ENCODE measurements around the gene MDFI.

The MDFI gene

GRCh38 chr6:41604006-41604405 lies 34.3 kb upstream of the MDFI start:
- no peak overlapping the region for H3K27ac ChIP-seq
- TF ChIP-seq ZFX (IDR thresholded peaks at IDR 0.05; ENCODE audit: borderline replicate concordance) (no peak), CTCF (IDR thresholded peaks at IDR 0.05) (no peak)

GRCh38 chr6:41605649-41606048 lies 32.6 kb upstream of the MDFI start:
- TF ChIP-seq CTCF (IDR thresholded peaks at IDR 0.05) (no peak), ZFX (IDR thresholded peaks at IDR 0.05; ENCODE audit: borderline replicate concordance) (no peak)
- H3K27ac ChIP-seq, result no peak overlapping the region

GRCh38 chr6:41607036-41607435 lies 31.2 kb upstream of the MDFI start:
- no peak overlapping the region for H3K27ac ChIP-seq
- TF ChIP-seq CTCF (IDR thresholded peaks at IDR 0.05) (no peak), ZFX (IDR thresholded peaks at IDR 0.05; ENCODE audit: borderline replicate concordance) (no peak)

- no peak overlapping the region for H3K27ac ChIP-seq
- TF ChIP-seq ZFX (IDR thresholded peaks at IDR 0.05; ENCODE audit: borderline replicate concordance), result no peak
- no peak for TF ChIP-seq CTCF (IDR thresholded peaks at IDR 0.05)
Observed at GRCh38 chr6:41607736-41608135, 30.5 kb upstream of the MDFI start.

GRCh38 chr6:41608443-41609151 lies 29.7 kb upstream of the MDFI start:
- TF ChIP-seq CTCF (IDR thresholded peaks at IDR 0.05), result no peak
- no peak for TF ChIP-seq ZFX (IDR thresholded peaks at IDR 0.05; ENCODE audit: borderline replicate concordance)
- H3K27ac ChIP-seq, result no peak overlapping the region

- H3K27ac ChIP-seq, result no peak overlapping the region
- TF ChIP-seq CTCF (IDR thresholded peaks at IDR 0.05), result no peak
- no peak for TF ChIP-seq ZFX (IDR thresholded peaks at IDR 0.05; ENCODE audit: borderline replicate concordance)
Observed at GRCh38 chr6:41614715-41615114, 23.6 kb upstream of the MDFI start.

GRCh38 chr6:41615311-41615710 lies 23.0 kb upstream of the MDFI start:
- TF ChIP-seq CTCF (IDR thresholded peaks at IDR 0.05) (no peak), ZFX (IDR thresholded peaks at IDR 0.05; ENCODE audit: borderline replicate concordance) (no peak)
- no peak overlapping the region for H3K27ac ChIP-seq
